HepG2 (cell line): Measurements from ENCODE around the gene OTOP2. TPM values are rescaled to one million over a fixed set of nuclear protein-coding genes. Genes with fewer than 3 reads are reported as not detected.

Experiments used
- AKNA ChIP-seq: sonication (generic); formaldehyde crosslinking; IDR thresholded peaks from 2 replicates; pipeline ENCODE4 v1.4.0; 2020; ENCODE audit warnings: missing genetic modification reagents, borderline replicate concordance
- BCL3 ChIP-seq: sonication (generic); formaldehyde crosslinking; IDR thresholded peaks from 2 replicates; pipeline ENCODE4 v1.5.1; 2020; ENCODE audit warnings: mild to moderate bottlenecking, missing genetic modification reagents, moderate library complexity
- GLMP ChIP-seq: sonication (generic); formaldehyde crosslinking; IDR thresholded peaks from 2 replicates; pipeline ENCODE4 v1.9.0; 2021; ENCODE audit warnings: missing genetic modification reagents, mild to moderate bottlenecking, borderline replicate concordance
- NAIF1 ChIP-seq: sonication (generic); formaldehyde crosslinking; IDR thresholded peaks from 2 replicates; pipeline ENCODE4 v1.5.0; 2020; ENCODE audit warnings: mild to moderate bottlenecking, missing genetic modification reagents, borderline replicate concordance
- NCOA1 ChIP-seq: sonication (generic); formaldehyde crosslinking; IDR thresholded peaks from 2 replicates; pipeline ENCODE4 v1.9.0; 2021; ENCODE audit warnings: missing genetic modification reagents
- NKX3-1 ChIP-seq: sonication (generic); formaldehyde crosslinking; IDR thresholded peaks from 2 replicates; pipeline ENCODE4 v1.5.0; 2020; ENCODE audit warnings: missing genetic modification reagents
- PPARG ChIP-seq: conservative IDR thresholded peaks from 2 replicates; pipeline ENCODE4 v1.6.1; 2016; ENCODE audit warnings: missing biosample characterization, missing genetic modification reagents
- RFX3 ChIP-seq: IDR thresholded peaks from 2 replicates; pipeline ENCODE4 v1.6.1; 2016; ENCODE audit warnings: missing biosample characterization, missing genetic modification reagents
- SATB2 ChIP-seq: sonication (generic); formaldehyde crosslinking; IDR thresholded peaks from 2 replicates; pipeline ENCODE4 v1.5.0; 2020; ENCODE audit warnings: missing genetic modification reagents
- TFDP2 ChIP-seq: sonication (generic); formaldehyde crosslinking; IDR thresholded peaks from 2 replicates; pipeline ENCODE4 v1.4.0; 2020; ENCODE audit warnings: missing genetic modification reagents
- TMF1 ChIP-seq: sonication (generic); formaldehyde crosslinking; IDR thresholded peaks from 2 replicates; pipeline ENCODE4 v1.8.1; 2022; ENCODE audit warnings: low read depth, missing genetic modification reagents
- ZNF20 ChIP-seq: sonication (generic); formaldehyde crosslinking; IDR thresholded peaks from 2 replicates; pipeline ENCODE4 v1.4.0; 2020; ENCODE audit warnings: mild to moderate bottlenecking, moderate library complexity, missing genetic modification reagents
- ZNF260 ChIP-seq: sonication (generic); formaldehyde crosslinking; IDR thresholded peaks from 2 replicates; pipeline ENCODE4 v1.4.0; 2020; ENCODE audit warnings: missing genetic modification reagents, low read depth, mild to moderate bottlenecking, borderline replicate concordance
- ZNF275 ChIP-seq: sonication (generic); formaldehyde crosslinking; IDR thresholded peaks from 2 replicates; pipeline ENCODE4 v1.8.0; 2022; ENCODE audit warnings: missing genetic modification reagents, mild to moderate bottlenecking, inconsistent platforms, borderline replicate concordance
- ZNF513 ChIP-seq: sonication (generic); formaldehyde crosslinking; conservative IDR thresholded peaks from 2 replicates; pipeline ENCODE4 v1.5.0; 2020; ENCODE audit warnings: missing genetic modification reagents
- ZNF607 ChIP-seq: sonication (generic); formaldehyde crosslinking; IDR thresholded peaks from 2 replicates; pipeline ENCODE4 v1.5.1; 2020; ENCODE audit warnings: missing genetic modification reagents, mild to moderate bottlenecking, borderline replicate concordance
- ZNF7 ChIP-seq: IDR thresholded peaks from 2 replicates; pipeline ENCODE4 v1.6.1; 2016; ENCODE audit warnings: missing biosample characterization, missing genetic modification reagents
- ZNF792 ChIP-seq: IDR thresholded peaks from 2 replicates; pipeline ENCODE4 v1.6.1; 2016
- polyA plus RNA-seq, 8 experiments: library from polyadenylated mRNA; depleted of rRNA in 3 of 8; stranded (reverse) in 7 of 8; unstranded in 1 of 8; fragments of >200 nt; fragmentation: Illumina TruSeq in 4 of 8; extraction: Trizol in 4 of 8; gene quantifications; 2 replicates each; pipeline versions ENCODE4 v1.2.1 to v1.2.3, GENCODE V29; 2011 to 2016; ENCODE audit warnings: low read depth in 4 of 8, missing spikeins in 1 of 8, mixed read lengths in 1 of 8; ENCODE audit not compliant: insufficient read depth in 1 of 8
- total RNA-seq, 5 experiments: library from RNA; depleted of rRNA; stranded (reverse); fragments of >200 nt; fragmentation: Illumina TruSeq; extraction: Trizol; gene quantifications; 2 replicates each; pipeline ENCODE4 v1.2.3, GENCODE V29; 2016; ENCODE audit warnings: low read depth in 1 of 5

Gene OTOP2
- total and polyA plus RNA-seq, 2 of the 13 experiments (the other 11 are each of a cell fraction or from before 2014, with no cell fraction given) = not detected

- TF ChIP-seq ZNF275 (CRISPR knock-in tag) (peak; percentile 83), AKNA (CRISPR knock-in tag) (no peak), NCOA1 (CRISPR knock-in tag) (peak; percentile 82; the same call in 1 of the 2 replicates), ZNF607 (peak; percentile 99), TFDP2 (CRISPR knock-in tag) (peak; percentile 91), ZNF792 (CRISPR knock-in tag) (peak; percentile 95), NAIF1 (CRISPR knock-in tag) (peak; percentile 94), ZNF7 (no peak), GLMP (CRISPR knock-in tag) (no peak), ZNF513 (CRISPR knock-in tag) (no peak), PPARG (CRISPR knock-in tag) (0 out of 2 replicates have a peak, but pooled peaks have one; percentile 17), ZNF260 (peak; percentile 77; the same call in 1 of the 2 replicates), NKX3-1 (CRISPR knock-in tag) (no peak), ZNF20 (no peak), SATB2 (CRISPR knock-in tag) (no peak), BCL3 (peak; percentile 96), RFX3 (no peak), TMF1 (CRISPR knock-in tag) (peak; percentile 91)
These were observed 58.0 kb downstream of the OTOP2 start (continued) for GRCh38 chr17:74981979-74982662.
